ENCODE data around the gene KCTD14.
"Not testable (repeated sequence)": the region's sequence is repeated elsewhere in the genome, so short reads cannot be mapped to it uniquely, and the experiment has no call there.

Gene KCTD14

DNA sequence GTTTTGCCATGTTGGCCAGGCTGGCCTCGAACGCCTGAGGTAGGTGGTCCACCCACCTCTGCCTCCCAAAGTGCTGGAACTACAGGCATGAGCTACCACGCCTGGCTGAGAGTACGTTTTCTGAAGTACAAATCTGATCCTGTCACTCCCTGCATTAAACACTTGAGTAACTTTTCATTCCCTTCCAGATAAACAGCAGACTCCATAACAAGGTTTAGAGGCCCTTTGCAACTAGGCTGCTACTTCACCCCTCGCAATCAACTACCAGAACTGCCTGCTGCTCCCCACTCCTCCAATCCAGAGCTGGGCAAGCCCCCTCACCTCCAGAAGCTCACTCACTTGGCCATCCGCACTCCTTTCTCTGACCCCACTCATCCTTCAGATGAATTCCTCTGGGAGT lies 1.5 kb downstream of the KCTD14 start:
- DNase-seq (ENCODE audit: low read depth) = no peak

DNA sequence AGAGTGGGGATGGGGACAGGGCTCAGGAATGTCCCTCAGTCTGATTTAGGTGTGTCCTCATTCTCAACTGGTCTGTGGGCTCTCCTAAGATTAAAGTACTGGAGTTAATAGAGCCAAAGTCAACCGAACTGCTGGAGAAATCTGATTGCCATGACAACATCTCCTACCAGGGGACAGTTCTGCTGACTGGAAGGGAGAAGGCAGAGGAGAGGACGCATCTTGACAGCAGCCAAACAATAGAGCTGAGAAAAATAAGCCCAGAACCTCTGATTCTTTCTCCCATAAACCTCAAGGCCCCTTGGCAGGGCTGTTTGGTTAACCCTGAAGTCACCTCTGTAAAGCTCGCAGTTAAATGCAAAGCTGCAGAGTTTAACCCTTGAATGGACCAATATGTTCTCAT lies 2.8 kb downstream of the KCTD14 start:
- DNase-seq (ENCODE audit: low read depth) = no peak

DNA sequence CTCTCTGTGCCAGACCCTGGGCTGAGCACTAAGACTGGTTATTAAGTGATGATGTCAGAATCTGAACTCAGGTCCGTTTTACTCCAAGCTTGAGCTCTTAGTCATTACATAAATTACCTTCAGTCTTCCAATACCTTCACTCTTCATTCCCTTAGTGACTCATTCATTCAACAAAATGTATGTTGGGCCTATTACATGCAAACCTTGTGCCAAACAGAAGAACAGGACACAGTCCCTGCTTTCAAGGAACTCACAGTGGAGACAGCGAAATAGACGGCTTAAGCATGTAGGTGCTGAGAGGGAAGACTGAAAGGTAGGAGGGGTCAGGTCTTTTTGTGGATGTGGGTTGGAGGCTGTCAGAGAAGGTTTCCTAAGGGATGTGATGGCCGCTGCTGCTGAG lies 3.3 kb downstream of the KCTD14 start:
- DNase-seq (ENCODE audit: low read depth) = no peak

DNA sequence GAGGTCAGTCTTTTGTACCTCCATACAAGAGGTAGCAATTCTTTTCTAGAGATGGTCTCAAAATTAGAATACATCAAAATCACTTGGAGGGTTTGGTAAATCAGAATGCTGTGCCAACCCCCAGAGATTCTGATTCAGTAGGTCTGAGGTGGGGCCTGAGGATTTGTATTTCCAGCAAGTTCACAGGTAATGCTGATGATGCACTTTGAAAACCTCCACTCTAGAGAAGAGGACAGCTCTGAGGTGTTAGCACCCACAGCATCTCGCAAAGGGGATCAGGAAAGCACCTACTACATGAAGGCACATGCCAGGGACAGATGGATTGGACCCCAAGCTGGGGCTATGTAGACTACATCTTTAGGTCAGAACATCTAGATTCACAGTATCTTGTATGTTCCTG lies 7.2 kb downstream of the KCTD14 start:
- no peak for DNase-seq (ENCODE audit: low read depth)

DNA sequence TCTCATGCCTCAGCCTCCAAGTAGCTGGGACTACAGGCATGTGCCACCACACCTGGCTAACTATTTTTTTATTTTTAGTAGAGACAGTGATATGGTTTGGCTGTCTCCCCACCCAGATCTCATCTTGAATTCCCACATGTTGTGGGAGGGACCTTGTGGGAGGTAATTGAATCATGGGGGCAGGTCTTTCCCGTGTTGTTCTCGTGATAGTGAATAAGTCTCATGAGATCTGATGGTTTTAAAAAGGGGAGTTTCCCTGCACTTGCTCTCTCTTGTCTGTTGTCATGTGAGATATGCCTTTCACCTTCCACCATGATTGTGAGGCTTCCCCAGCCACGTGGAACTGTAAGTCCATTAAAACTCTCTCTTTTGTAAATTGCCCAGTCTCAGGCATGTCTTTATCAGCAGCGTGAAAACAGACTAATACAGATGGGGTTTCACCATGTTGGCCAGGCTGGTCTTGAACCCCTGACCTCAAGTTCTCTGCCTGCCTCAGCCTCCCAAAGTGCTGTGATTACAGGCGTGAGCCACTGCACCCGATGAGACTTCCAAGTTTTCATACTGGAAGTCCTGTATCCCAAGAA lies 8.0 kb downstream of the KCTD14 start:
- not testable (repeated sequence) for DNase-seq (ENCODE audit: low read depth)

- DNase-seq (ENCODE audit: low read depth) = no peak
Measured at GRCh38 chr11:78011301-78011700, 11.8 kb downstream of the KCTD14 start.

DNA sequence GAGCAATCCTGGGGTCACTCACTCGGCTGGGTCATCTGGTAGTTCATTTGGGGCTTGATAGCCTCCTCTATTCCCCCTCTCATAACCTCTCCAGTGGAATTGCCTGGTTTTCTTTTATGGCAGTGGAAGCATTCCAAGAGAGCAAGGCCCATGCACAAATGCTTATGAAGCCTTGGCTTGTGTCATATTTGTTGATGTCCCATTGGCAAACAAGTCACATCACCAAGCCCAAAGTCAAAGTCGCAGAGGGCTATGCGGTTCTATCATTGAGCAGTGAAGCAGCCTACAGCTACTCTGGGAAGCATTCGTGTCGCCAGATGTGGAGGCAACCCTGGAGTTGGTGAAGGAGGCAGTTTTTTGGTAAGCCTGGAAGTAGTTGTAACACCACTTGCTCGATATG lies 12.3 kb downstream of the KCTD14 start:
- no peak for DNase-seq (ENCODE audit: low read depth)

DNA sequence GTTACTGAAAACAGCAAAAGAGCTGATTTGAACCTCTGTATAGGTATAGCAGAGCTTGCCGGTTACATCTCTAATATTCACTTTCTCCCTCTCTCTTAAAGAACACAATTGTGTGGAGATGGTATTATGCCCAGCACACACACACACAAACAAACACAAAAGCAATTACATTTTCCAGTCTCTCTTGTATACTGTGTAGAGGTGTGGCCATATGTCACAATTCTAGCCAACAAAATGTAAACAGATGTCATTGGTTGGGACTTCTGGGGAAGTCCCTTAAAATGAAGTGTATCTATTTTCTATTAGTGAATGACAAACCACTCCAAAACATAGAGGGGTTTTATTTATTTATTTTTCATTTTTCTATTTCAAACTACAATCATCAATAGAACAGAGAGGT lies 12.8 kb downstream of the KCTD14 start:
- DNase-seq (ENCODE audit: low read depth) = no peak

DNA sequence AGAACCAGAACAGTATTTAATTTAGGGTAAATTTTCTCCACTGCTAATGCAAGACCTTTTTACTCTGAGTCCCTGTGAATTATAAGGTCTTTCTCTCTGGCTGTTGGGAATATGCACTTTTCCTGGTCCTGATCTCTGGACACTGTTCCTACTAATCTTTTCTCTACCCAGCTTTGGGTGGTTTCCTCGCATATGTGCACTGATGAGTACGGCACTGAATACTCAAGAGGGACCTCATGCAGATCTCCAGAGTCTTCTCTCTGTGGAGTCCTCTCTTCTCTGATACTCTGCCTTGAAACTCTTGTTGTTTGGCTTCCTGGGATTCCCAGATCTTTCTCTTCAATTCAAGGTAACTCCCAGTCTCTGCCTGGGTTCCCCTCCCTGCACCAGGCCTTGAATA lies 14.0 kb downstream of the KCTD14 start:
- DNase-seq (ENCODE audit: low read depth) = no peak

GRCh38 chr11:78000193-78000592 lies 22.9 kb downstream of the KCTD14 start:
- DNase-seq (ENCODE audit: low read depth) = peak; percentile 21

DNA sequence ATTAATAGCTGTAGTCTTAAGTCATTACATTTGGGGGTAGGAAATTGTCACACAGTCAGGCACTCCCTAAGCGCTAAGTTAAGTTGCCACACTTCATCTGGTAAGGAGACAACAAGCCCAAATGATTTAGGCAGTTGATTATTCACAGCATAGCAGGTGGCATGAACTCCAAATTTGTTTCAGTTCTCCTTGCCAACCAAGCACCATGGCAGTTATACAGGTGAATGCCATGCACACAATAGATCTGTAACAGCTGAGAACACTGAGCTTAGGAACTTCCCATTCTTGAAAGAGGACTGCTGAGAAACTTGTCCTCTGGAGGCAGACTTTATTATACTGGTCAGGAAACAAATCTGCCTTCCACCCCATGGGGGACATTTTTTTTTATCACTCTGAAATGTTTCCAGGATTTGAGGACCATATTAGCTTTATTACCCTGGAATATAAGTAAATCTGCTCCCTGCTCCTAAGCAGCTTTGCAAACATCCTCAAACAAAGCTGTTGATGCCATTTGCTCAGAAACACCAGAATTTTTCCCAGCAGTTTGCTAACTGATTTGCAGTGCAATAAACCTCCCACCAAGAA lies 23.5 kb downstream of the KCTD14 start:
- no peak for DNase-seq (ENCODE audit: low read depth)

GRCh38 chr11:77994434-77995362 lies 28.4 kb downstream of the KCTD14 start, which contains the start of gene INTS4:
TSS of gene INTS4 (minus strand) at chr11:77994668. CDS start at chr11:77994643, 25 bp downstream.
- DNase-seq (ENCODE audit: low read depth) = peak; percentile 94

DNA sequence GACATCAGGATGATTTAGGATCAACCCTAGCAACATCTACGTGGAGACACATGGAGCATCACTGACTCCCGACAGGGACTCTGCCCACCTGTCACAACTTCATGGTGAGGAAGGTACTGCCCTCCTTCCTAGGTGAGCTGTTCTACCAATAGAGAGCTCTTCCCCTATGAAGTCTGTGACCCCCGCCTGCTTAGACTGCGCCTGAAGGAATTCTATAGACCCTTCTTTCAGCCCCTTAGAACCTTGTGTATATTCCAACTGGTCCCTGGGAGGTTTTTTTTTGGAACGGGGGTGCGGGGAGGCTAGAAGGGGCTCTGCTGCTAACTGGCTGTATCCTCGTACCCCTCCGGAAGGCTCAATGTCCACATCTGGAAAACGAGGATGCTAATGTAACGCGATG lies 29.2 kb downstream of the KCTD14 start:
- DNase-seq (ENCODE audit: low read depth) = no peak

GRCh38 chr11:77990981-77991380 lies 32.1 kb downstream of the KCTD14 start:
- no peak for DNase-seq (ENCODE audit: low read depth)

DNA sequence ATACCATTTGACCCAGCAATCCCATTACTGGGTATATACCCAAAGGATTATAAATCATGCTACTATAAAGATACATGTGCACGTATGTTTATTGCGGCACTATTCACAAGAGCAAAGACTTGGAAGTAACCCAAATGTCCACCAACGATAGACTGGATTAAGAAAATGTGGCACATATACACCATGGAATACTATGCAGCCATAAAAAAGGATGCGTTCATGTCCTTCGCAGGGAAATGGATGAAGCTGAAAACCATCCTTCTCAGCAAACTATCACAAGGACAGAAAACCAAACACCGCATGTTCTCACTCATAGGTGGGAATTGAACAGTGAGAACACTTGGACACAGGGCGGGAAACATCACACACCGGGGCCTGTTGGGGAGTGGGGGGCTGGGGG lies 36.6 kb downstream of the KCTD14 start:
- DNase-seq (ENCODE audit: low read depth) = not testable (repeated sequence)

GRCh38 chr11:77981346-77981947 lies 41.6 kb downstream of the KCTD14 start:
- DNase-seq (ENCODE audit: low read depth) = no peak

DNA sequence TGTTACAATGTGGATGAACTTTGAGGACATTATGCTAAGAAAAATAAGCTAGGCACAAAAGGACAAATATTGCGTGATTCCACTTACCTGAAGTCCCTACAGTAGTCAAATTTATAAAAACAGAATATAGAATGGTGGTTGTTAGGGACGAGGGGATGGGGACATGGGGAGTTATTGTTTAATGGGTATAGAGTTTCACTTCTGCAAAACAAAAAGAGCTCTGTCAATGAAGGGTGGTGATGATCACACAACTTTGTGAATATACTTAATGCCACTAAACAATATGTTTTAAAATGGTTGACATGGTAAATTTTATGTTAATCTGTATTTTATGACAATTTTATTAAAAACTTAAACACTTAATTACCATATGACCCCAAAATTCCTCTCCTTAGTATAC lies 54.7 kb downstream of the KCTD14 start:
- DNase-seq (ENCODE audit: low read depth) = no peak

DNA sequence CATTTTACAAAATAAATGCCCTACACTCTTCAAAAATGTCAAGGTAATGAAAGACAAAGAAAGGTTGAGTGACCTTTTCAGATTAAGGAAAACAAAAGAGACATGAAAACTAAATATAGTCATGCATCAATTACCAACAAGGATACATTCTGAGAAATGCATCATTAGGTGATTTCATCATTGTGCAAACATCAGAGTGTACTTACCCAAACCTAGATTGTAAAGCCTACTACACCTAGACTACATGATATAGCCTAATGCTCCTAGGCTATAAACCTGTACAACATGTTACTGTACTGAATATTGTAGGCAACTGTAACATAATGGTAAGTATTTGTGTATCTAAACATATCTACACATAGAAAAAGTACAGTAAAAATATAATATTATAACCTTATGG lies 55.3 kb downstream of the KCTD14 start:
- no peak for DNase-seq (ENCODE audit: low read depth)

DNA sequence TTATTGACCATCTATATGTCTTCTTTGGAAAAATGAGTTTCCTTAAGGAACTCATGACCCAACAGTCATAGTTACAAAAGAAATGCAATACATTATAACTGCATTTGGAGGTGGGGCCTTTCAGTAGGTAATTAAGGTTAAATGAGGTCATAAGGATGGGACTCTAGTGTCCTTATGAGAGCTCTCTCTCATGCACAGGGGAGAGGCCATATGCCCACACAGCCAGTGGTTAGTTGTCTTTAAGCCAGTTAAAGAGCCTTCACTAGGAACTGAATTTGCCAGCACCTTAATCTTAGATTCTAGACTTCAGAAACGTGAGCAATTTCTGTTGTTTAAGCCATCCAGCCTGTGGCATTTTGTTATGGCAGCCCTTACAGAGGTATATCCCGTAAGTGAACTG lies 56.0 kb downstream of the KCTD14 start:
- no peak for DNase-seq (ENCODE audit: low read depth)

DNA sequence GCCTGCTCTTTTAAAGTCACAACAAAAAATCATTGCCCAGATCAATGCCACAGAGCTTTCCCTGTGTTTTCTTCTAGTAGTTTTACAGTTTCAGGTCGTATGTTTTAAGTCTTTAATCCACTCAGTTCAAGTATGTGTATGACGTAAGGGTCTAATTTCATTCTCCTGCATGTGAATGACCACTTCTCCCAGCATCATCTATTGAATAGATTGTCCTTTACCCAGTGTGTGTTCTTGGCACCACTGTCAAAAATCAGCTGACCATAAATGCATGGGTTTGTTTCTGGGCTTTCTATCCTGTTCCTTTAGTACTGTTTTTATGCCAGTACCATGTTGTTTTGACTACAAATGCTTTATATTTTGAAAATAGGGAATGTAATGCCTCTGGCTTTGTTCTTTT lies 56.7 kb downstream of the KCTD14 start:
- DNase-seq (ENCODE audit: low read depth) = no peak

Data from activated T-cell treated with anti-CD3 and anti-CD28 coated beads for 48 hours (primary cell).